ENCODE data around the gene PKD2.

- TF ChIP-seq CTCF (IDR thresholded peaks at IDR 0.05): no peak
- no peak for TF ChIP-seq POLR2A (IDR thresholded peaks at IDR 0.05)
Measured at GRCh38 chr4:87978681-87979080, 28.8 kb upstream of the PKD2 start.
